Stimulated activated CD4-positive, alpha-beta T cell treated with anti-CD3 and anti-CD28 coated beads, TNF-alpha, amount 100 ng/mL, for 48 hours (primary cell): ENCODE results near the gene DSG1.
"Not testable (repeated sequence)": the region's sequence is repeated elsewhere in the genome, so short reads cannot be mapped to it uniquely, and the experiment has no call there.

ENCODE experiments used
- DNase-seq, 3 donors: peaks; one replicate each; pipeline ENCODE4 v3.0.0-alpha.2; 2020; ENCODE audit warnings: low read depth in 3 of 3

The DSG1 gene

GRCh38 chr18:31317860-31318259, at the start of gene DSG1:
Gene DSG1, plus strand, starts transcription at chr18:31318160. Its CDS starts 141 bp downstream, at chr18:31318301.
- DNase-seq = no peak

DNA sequence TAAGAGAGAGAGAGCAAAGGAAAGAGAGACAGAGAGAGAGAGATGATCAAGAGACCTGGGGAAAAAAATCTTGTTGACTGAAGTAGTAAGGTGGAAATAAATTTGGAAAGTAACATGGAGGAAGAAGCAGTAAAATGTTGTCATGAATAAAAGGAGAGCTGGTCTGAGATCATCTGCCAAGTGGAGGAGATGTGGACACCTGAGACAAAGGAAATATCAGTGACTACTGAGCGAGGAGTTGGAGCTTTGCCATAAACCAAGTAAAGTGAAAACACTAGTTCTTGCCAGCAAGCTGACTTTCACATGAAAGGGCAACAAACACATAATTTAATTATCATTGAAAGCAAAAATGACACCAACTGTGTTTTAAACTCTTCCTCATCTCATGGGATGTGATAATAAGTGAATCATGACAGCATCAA, 49.0 kb upstream of the DSG1 start:
- DNase-seq = no peak

- DNase-seq = no peak
Observed at GRCh38 chr18:31269566-31269965, 48.4 kb upstream of the DSG1 start.

DNA sequence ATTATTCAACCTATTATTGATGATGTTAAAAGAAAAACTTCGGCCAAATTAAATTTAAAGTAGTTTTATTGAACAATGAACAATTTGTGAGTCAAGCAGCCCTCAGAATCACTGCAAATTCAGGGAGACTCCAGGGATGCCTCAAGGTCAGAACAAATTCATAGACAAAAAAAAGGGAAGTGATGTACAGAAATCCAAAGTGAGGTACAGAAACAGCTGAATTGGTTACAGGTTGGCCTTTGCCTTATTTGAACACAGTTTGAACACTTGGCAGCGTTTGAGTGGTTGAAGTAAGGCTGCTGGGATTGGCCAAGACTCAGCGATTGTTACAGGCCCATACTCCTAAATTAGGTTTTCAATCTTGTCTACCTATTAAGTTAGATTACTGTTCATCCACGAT, 47.4 kb upstream of the DSG1 start:
- DNase-seq = no peak

- no peak for DNase-seq
Observed at GRCh38 chr18:31273812-31274527, 44.0 kb upstream of the DSG1 start.

DNA sequence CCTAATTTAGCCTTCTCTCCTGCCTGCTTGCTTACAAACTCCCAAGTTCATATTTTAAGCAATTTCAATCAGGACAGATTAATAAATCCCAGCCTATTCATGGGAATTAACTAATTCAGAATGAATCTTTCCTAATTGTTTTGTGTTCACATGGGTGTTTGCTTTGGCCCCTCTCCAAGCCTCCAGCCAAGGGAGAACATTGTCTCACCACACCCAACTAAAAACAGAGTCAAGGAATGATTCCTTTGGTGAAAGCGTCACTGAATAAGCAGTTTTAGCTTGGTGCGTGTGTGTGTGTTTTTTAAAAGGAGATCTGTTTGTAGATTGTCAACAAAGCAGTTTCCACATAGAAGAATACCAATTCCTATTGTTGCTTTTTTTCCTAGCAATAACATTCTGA, 43.0 kb upstream of the DSG1 start:
- no peak for DNase-seq

DNA sequence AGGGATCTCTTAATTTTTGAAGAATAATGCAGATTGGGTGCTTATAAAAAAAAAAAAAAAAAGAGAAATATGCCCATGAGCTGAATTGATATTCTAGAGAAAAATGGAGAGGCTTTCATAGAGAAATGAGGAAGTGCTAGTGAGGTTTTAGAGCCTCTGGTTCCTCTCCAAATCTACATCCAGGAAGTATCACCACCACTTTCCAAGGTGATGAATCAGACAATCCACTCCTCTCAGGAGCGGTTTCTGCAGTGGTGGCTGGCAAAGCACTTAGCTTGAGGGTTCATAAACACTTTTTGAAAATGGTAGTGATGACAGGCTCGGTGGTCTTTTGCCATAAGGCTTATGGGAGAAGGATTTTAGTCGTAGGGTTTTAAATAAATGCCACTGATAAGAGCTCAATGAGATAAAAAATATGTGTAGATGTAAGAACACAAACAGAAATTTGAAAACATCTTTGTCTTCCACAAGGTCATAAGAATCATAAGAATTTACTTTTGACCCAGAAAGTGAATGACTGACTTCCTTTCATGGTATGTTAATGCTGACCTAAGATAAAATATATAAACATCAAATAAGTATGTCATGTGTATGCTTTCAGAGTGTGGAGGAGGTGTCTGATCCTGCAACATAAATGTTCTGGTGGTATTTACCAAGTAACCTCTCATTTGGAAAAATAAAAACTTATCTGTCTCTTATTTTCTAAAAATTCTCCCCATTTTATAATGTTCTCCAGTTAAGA, 42.1 kb upstream of the DSG1 start:
- no peak for DNase-seq

GRCh38 chr18:31278609-31279071, 39.3 kb upstream of the DSG1 start:
- DNase-seq = no peak

- DNase-seq = no peak
Observed at GRCh38 chr18:31280502-31280901, 37.5 kb upstream of the DSG1 start.

GRCh38 chr18:31281437-31281836, 36.5 kb upstream of the DSG1 start:
- DNase-seq = no peak

DNA sequence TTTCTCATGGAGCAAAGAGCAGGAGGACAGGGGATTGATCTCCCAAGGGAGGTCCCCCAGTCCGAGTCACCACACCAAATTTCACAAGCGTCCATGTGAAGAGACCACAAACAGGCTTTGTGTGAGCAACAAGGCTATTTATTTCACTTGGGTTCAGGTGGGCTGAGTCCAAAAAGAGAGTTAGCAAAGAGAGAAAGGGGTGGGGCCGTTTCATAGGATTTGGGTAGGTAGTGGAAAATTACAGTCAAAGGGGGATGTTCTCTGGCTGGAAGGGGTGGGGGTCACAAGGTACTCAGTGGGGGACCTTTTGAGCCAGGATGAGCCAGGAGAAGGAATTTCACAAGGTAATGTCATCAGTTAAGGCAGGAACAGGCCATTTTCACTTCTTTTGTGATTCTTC, 28.5 kb upstream of the DSG1 start:
- DNase-seq = not testable (repeated sequence)

GRCh38 chr18:31291688-31292087, 26.3 kb upstream of the DSG1 start:
- DNase-seq = no peak

DNA sequence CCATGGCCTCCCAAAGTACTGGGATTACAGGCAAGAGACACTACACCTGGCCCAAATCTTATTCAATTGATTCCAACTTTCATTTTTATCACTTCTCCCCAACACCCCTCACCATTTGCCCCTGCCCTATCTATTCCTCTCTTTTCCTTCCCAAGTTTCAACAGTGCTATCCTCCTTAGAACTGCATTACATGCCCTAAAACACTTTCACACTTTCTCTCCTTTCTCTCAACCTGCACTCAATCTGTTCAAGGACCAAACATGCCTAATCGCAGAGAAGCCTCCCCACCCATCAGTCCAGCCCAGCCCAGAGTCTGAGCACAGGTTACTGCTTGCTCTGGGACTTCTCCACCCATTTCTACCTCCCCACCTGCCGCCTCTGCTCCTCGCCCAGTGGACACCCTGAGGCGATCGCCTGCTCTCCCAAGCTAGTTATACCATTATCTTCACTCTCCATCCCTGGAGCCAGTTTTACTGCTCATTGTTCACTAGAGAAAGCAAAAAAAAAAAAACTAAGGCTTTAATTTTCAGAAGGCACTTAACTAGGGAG, 23.7 kb upstream of the DSG1 start:
- no peak for DNase-seq

DNA sequence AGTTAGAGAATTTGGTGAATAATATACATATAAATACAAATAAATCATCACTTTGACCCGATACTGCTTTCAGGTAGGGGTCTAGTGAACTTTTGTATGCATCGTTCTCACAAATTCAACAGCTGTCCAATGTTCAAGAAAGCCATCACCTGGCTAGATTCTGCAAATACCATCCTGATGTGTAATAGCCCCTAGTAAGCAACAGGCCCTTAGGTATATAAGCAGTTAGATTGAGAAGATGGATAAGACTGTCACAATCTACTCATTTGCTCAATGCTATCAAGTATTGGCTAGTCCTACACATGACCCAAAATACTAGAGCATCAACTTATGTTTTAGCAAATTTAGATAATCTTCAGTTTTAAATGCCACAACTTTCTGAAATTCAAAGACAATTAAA, 20.7 kb upstream of the DSG1 start:
- DNase-seq = no peak

GRCh38 chr18:31301201-31301655, 16.7 kb upstream of the DSG1 start:
- no peak for DNase-seq

DNA sequence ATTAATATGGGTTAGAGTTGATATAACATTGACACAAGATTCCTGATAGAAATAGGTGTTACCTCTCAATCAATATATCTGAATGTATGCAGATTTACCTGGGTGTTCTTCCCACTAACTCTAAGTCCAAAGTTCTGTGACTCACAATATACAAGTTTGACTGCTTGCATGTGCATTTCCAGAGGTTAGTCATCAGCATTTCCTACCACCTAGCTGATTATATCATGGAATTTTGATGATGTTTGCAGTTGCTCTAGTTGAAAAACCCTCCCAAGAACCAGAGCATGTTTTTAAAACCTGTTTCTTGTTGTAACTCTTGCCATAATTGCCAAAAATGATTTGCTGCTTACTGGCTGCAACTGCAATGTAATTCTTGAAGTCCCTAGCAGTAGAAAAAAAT, 15.0 kb upstream of the DSG1 start:
- no peak for DNase-seq

- DNase-seq = no peak
Observed at GRCh38 chr18:31303771-31304170, 14.2 kb upstream of the DSG1 start.

DNA sequence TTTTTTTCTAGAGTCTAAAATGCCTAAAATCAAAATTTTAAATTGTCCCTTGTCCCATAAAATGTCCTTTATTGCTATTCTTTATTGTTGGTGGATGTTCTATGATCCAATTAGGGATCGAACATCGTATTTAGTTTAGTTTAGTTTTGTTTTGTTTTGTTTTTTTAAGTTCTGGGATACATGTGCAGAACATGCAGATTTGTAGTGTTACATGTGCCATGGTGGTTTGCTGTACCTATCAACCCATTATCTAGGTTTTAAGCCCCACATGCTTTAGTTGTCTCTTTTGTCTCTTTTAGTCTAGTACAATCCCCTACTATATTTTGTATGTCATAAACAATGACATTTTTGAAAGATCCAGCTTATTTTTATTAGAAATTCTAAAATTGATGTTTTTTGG, 8.8 kb upstream of the DSG1 start:
- no peak for DNase-seq

- DNase-seq = no peak
Observed at GRCh38 chr18:31316974-31317373, 986 bp upstream of the DSG1 start.

- no peak for DNase-seq
Observed at GRCh38 chr18:31321719-31322118, 3.8 kb downstream of the DSG1 start.

DNA sequence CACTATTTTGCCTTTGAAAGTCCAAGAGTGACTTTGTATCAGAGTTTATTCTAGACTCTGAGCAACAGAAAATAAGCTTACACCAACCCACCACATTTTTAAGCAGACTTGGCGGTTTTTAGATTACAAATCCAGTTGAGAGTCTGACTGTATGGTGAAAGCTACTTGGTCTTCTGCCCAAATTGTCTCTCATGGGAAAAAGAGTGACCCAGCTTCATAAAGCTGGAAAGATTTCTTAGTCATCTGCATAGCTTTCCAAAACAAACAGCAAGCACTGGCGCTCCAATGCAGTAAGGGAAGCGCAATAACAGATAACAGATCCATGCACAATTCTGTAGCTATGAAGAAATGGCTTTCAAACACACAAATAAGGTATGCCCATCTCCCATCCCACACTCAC, 7.1 kb downstream of the DSG1 start:
- DNase-seq = no peak

DNA sequence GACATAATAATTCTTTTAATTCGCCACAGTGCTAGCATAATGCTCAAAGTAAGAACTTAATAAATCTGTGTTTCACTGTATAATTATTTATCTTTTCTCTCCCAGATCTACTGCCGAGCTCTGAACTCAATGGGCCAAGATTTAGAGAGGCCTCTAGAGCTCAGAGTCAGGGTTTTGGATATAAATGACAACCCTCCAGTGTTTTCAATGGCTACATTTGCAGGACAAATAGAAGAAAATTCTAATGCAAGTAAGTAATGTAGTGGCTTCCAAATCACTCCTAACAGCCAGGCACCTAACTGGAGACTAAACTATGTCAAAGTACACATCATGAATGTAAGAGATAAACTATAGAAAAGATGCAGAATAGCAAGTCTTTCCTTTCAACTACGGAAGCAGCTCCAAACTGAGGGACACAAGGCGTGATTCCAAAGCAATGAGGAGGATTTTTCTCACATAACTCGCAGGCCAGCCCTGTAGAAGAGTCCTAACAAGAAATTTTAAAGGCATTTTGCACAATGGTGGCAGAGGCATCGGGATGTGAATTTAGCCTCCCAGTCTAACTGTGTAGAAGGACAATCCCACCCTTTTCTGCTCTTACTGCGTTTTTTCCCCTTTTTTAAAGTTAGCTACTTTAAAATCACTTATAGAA, 12.0 kb downstream of the DSG1 start:
- DNase-seq = no peak
